CD4-positive, alpha-beta T cell treated with Interleukin-15 for 1 hour (primary cell): ENCODE results near the gene UFC1.

ENCODE experiments used
- DNase-seq: peaks from one replicate; pipeline ENCODE4 v3.0.0-alpha.2; 2020

Gene UFC1

DNA sequence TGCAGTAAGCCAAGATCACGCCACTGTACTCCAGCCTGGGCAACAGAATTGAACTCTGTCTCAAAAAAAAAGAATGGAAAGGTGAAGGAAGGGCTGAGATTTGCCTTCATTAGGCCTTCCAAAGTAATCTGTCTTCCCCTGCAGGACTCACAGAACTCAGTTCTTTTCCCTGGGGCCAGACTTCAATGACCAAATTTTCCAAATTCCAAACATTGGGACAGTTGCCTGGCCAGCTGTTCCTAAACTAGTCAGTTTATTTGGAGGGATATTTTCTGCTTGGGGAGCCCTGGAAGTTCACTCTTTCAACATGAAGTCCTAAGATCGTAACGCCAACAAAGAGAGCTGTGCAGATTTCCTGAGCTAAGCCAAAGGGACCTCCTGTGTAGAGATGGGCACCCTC, 15.9 kb upstream of the UFC1 start:
- no peak for DNase-seq

DNA sequence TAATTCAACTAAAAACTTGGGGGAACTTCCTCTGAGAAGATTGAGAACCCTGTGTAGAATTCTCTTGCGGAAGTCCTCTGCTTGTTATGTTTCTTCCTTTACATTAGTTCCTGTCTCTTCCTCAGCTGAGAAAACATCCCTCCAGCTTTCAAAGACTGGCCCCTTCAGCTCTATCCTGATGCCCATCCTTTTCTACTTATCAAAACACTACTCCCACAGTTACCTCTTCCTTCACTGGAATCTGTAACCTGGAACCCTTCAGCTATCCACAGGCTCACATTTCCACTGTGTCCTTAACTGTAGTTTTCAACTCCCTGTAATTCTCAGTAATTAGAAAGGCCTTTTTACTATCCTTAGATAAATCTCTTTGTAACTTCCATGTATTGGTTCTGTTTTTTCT, 15.3 kb upstream of the UFC1 start:
- no peak for DNase-seq

DNA sequence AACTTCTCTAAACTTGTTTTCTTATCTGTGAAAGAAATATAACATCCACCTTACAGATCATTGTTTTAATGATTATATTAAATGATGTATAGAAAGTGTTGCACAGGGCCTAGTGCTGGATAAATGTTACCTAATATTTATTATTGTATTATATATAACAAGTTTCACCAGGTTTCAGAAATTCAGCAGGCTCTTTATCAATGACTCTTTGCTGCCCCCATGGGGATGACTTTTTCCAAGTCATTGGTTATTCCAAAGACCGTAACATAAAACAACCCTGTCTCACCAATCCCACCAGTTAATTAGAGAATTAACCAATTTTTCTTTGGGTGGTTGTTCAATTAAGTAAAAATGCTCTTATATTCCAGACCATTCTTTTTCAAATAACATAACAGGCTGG, 14.0 kb upstream of the UFC1 start:
- DNase-seq, result peak; percentile 20

DNA sequence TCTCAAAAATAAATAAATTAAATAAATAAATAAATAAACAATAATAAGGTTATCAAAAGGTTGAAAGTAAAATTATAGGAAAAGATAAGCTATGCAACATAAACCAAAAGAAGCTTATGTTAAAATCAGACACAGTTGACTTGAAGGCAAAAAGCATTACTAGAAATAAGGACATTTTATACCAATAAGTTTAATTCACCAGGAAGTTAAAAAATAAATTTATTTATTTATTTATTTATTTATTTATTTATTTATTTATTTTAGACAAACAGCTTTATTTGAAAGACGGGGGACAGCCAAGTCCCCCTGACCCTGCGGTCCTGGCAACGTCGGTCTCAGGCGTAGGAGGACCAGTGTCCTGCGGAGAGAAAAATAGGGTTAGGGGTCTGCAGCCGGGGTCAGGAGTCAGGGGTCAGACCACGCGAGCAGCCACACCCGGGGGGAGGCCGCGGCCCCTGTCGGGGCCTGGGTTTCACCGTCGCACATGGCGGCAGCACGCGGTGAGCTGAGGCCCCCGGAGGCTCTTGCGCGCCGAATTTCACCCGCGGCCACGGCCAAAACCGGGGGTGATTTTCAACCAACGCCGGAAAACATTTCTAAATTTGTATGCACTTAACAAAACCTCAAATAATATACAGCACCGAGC, 12.9 kb upstream of the UFC1 start:
- DNase-seq, result no peak

DNA sequence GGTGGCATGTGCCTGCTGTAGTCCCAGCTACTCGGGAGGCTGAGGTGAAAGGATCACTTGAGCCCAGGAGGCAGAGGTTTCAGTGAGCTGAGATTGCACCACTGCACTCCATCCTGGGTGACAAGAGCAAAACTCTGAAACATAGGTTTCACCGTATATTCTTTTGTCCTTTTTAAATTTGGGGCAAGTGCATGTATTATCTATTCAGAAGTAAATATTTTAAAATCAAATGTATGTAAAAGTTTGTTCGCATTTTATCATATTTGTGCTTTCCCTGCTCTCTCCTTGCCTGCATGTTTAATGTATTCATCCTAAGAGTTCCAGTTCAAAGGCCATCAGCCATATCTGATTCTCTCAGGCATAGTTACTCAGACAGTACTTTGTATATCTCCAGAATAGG, 7.9 kb upstream of the UFC1 start:
- DNase-seq, result no peak

DNA sequence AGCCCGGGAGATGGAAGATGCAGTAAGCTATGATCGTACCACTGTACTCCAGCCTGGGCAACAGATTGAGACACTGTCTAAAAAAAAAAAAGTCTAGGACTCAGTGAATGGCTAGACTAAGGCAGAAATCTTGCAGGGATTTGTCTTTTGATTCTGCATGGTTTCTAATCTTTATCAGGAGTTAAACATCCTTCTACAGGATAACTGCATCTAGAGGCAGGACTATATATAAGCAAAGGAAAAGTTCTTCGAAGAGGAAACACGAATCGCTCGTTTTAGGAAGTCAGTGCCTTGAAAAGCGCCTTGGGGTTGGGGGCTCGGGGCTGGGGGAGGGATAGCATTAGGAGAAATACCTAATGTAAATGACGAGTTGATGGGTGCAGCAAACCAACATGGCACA, 602 bp upstream of the UFC1 start:
- no peak for DNase-seq

DNA sequence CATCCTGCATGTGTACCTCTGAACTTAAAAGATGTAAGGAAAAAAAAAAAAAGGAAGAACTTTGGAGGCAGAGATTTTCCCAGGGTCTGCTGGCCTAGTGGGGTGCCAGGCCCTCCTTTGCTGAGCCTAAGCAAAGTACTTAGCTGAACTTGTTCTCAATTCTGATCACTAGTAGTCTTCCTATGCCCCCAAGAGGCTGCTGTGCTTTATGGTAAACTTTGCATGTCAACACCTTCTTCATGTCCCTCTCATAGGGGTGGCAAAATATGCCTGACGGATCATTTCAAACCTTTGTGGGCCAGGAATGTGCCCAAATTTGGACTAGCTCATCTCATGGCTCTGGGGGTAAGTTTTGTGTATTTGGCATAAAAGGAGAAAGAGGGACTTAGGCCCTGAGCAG, 4.1 kb downstream of the UFC1 start:
- no peak for DNase-seq

DNA sequence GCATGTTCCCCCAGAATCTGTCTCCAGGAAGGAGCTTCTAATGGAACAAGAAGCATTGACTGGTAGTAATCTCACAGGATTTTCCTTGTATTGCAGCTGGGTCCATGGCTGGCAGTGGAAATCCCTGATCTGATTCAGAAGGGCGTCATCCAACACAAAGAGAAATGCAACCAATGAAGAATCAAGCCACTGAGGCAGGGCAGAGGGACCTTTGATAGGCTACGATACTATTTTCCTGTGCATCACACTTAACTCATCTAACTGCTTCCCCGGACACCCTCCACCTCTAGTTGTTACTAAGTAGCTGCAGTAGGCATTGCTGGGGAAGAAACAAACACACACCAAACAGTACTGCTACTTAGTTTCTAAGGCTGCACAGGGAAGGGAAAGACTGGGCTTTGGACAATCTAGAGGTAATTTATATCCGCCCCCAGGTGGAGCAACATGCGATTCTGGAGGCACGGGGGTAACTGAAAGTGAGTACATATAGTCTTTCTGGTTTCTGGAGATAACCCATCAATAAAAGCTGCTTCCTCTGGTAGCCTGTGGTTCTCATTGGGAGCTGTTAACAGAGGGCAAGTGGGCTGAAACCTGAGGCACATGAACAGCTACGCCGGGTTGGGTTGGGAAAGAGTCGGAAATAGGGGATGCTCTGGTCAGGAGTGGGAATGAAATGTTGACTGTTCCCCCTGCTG, 4.7 kb downstream of the UFC1 start:
- no peak for DNase-seq

DNA sequence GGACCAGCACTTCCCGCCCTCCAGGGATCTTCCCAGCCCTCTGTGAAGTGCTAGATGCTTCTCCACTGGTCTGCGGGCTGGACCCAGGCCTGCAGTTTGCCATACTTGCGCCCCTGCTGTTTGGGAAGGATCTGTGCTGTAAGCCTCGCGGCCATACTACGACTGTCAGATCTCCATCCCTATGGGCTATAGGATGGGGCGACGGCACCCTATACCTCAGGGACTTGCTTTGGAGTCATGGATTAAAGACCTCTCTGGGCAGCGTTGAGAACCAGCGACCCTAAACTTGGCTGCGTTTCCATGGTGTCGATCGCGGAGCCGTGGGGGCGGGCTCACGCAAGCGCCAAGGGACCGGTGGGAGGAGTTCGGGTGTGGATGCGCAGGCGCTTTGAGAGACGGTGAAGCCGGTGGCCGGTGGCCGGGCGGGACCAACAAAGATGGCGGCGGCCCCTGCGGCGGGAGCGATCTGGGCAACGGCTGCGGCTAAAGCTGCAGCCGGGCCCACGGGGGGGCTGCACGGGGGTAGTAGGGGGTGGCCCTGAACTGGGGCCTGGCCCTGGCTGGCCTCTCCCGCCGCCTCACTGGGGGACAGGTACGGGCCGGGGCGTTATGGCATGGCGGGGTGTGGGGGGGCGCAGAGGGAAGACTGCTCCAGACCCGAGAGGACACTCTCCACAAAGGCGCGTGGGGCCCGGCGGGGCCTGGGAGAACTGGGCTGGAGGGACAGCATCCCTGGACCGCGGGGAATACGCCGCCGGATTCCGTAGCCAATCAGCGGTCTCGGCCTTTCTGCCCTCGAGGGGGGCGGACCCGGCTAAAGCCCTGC, 5.5 kb downstream of the UFC1 start, which contains the start of gene USP21:
TSS of gene USP21 (plus strand) at position 414 of the 826 bp plus-strand sequence. CDS start 1,141 bp downstream, outside the sequence.
- peak; percentile 91 for DNase-seq

DNA sequence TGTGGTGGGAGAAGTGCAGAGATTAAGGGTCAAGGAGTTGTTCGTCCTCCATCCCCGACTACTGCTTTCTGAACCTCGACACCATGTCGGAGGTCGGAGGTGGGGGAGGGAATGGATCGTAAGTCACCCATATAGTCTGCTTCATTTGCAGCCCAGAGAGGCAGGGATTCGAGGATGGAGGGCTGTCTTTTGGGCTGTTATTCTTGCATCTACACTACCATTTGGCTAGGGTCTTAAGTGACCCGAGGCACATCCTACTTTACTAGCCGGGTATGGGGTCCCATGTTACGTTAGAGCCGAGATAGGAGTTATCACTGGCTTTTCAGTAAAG, 6.1 kb downstream of the UFC1 start:
- no peak for DNase-seq

DNA sequence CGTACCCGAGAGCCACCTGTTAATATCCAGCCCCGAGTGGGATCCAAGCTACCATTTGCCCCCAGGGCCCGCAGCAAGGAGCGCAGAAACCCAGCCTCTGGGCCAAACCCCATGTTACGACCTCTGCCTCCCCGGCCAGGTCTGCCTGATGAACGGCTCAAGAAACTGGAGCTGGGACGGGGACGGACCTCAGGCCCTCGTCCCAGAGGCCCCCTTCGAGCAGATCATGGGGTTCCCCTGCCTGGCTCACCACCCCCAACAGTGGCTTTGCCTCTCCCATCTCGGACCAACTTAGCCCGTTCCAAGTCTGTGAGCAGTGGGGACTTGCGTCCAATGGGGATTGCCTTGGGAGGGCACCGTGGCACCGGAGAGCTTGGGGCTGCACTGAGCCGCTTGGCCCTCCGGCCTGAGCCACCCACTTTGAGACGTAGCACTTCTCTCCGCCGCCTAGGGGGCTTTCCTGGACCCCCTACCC, 6.9 kb downstream of the UFC1 start:
- DNase-seq, result no peak

DNA sequence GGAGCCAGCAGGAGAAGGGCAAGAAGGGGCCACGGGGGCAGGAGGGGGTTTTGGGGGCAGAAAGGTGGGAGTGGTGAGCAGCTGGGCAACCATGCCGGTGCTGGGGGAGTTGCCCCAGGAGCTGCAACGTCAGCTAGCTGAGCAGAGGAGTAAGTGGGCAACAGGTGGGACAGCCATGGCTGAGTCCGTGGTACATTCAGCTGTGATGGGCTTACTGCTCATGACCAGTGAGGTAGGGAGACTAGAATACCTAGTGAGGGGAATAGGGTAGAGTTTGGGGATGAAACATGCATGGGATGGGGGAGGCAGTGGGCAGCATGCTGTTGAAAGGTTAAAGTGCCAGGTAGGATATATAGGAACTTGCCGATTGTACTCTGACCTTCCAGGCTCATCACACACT, 7.9 kb downstream of the UFC1 start:
- no peak for DNase-seq

DNA sequence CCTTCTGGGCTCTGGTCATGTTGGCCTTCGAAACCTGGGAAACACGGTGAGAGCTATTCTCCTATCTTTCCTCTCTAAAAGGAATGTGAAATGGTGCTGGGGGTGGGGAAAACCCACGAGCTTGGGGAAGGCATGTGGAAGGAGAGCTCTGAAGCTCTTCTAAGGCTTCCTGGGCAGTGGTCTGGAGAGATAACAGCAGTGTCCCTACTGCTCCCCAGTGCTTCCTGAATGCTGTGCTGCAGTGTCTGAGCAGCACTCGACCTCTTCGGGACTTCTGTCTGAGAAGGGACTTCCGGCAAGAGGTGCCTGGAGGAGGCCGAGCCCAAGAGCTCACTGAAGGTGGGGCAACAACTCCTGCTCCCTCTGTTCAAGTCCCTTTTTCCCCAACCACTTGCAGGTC, 8.3 kb downstream of the UFC1 start:
- DNase-seq, result no peak

DNA sequence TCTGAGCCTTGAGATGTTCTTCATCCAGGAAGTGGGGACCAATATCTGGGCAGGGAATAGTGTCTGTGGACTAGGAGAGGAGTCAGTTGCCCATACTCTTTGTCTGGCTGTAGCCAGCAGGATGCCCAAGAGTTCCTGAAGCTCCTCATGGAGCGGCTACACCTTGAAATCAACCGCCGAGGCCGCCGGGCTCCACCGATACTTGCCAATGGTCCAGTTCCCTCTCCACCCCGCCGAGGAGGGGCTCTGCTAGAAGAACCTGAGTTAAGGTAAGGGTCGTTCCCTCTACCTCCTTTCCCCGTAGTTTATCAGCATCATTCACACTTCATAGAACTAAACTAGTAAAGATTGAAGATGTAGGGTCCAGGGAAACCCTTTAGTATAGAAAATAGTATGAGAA, 9.0 kb downstream of the UFC1 start:
- no peak for DNase-seq

DNA sequence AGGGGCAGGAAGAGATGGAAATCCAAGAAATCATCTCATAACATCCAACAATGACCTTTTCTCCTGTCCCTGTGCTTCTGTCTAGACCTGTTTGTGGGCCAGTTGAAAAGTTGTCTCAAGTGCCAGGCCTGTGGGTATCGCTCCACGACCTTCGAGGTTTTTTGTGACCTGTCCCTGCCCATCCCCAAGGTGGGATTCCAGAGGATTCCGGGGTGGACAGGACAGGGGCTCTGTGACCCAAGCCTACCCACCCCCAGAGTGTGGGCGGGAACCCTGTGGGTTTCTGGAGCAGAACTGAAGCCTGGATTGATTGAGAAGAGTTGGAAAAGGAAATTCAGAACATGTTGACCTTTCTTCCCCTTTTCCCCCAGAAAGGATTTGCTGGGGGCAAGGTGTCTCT, 10.0 kb downstream of the UFC1 start:
- no peak for DNase-seq

DNA sequence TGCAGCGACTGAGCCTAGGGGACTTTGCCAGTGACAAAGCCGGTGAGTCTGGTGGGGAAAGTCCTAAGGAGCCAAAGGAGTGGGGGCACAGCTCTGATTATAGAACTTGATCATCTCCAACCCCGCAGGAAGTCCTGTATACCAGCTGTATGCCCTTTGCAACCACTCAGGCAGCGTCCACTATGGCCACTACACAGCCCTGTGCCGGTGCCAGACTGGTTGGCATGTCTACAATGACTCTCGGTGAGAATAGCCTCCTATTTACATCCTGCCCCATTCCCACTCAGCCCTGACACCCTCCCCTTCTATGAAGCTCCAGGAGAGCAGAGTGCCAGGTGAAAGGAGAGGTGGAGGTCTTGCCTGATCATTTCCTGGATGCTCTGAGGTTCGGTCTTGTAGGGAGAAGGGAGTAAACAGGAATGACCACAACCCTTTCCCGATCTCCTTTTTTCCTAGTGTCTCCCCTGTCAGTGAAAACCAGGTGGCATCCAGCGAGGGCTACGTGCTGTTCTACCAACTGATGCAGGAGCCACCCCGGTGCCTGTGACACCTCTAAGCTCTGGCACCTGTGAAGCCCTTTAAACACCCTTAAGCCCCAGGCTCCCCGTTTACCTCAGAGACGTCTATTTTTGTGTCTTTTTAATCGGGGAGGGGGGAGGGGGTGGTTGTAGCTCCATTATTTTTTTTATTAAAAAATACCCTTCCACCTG, 11.3 kb downstream of the UFC1 start:
- DNase-seq, result no peak

DNA sequence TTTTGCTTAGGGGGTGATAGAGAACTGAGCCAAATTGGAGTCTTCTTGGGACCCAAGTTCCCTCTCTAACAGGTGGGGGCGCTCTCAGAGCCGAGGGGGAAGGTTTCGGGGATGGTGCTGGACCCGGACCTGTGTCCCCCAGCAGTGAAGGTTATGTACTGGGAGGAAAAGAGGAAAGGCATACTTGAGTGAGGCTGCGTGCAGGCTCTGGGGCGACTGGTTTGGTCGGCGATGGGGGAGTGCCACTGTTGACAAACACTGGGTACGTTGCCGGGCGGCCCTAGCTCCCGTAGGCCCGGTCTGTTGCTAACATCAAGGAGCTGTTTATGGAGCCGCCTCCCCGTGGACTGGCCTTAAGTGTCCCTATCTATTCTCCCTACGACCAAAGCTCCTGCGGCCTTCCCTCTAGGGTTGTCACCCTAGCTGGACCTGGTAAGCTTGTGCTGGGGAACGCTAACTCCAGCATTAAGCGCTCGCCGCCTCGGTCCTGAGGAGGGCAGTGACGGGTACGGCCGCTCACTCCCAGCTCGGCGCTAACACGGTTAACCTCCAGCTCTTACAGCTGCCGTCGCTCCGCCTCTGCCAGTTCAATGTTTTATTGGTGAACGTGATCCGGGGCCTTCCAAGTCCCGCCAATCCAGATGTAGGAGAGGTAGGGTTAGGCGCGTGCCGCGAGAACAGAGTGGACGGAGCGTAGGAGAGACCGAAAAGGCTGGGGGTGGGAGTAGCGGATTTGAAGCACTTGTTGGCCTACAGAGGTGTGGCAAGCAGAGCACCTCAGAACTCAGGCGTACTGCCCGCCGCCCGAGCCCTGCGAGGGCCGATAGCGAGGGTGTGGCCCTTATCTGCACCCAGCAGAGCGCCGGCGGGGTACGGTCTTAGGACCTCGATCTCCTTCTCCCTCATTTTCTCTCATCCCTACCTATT, 12.2 kb downstream of the UFC1 start, which contains the start of gene PPOX:
TSS of gene PPOX (plus strand) at position 685 of the 927 bp plus-strand sequence. CDS start 422 bp downstream, outside the sequence.
- DNase-seq, result peak; percentile 95

DNA sequence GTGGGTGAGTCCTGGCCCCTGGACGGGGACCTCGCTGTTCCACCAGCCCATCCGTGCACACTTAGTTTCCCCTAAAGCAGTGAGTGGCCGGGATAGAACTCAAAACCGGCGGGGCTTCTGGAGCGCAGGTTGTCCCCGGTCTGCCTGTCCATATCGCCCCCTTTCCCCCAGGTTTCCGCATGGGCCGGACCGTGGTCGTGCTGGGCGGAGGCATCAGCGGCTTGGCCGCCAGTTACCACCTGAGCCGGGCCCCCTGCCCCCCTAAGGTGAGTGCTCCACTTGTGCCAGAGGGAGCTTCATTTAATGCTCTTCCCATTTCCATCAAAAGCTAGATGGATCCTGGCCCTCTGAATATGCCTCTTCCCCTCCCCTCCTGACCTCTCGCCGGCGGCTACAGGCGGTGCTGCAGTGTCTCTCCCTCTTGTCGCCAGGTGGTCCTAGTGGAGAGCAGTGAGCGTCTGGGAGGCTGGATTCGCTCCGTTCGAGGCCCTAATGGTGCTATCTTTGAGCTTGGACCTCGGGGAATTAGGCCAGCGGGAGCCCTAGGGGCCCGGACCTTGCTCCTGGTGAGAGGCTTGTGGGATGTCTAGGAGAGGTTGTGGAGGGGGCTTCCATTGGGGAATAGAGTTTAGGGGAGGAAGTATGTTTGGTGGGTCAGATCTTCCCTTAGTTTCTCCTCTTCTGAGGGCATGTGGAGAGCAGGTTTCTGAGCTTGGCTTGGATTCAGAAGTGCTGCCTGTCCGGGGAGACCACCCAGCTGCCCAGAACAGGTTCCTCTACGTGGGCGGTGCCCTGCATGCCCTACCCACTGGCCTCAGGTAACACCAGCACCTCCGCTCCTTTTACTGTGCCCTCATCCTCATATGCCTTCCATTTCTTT, 13.1 kb downstream of the UFC1 start:
- DNase-seq, result no peak

DNA sequence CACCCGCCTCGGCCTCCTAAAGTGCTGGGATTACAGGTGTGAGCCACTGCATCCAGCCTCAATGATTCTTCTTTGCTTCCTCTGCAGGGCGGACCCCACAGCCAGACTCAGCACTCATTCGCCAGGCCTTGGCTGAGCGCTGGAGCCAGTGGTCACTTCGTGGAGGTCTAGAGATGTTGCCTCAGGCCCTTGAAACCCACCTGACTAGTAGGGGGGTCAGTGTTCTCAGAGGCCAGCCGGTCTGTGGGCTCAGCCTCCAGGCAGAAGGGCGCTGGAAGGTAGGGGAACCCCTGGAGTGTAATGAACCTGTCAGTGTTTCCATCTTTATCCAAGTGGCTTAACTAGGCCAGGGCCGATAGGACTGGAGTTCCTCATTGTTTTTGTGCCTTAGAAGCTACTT, 15.1 kb downstream of the UFC1 start:
- DNase-seq, result no peak

DNA sequence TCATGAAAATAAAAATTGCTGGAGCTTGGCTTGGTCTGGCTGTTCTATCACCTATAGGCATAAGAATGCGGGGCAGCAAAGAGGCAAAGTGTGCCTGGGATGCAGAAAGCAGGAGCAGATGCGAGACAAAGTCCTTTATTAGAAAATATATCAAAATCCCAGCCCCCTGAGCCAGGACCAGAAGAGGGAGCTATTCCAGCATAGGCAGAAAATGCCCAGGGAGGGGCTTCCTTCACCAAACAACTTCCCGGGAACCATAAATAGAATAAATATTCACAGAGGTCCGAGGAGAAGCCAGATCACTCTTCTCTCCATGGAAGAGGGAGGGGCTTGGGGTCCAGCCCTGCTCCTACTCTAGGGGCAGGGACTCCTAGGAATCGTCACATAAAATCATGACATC, 17.4 kb downstream of the UFC1 start:
- no peak for DNase-seq

DNA sequence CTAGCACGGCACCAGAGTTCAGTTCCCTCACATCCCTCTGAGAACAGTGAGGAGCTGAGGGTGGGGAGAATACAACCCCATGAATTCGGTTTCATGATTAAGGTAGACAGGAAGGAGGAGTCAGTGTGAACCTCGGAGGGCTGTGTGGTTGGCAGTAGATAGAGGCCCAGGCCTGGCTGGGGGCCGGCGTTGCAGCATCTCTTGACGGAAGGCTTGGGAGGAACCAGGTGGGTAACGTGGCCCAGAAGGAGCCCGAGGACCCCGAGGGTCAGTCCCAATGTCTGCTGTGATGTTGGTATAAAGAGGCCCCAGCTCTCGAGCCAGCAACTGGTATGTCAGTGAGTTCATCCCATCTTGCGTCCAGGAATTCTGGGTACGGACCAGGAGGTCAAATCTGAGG, 17.9 kb downstream of the UFC1 start:
- no peak for DNase-seq
